Measurements from ENCODE around the gene TTYH2.
A peak's percentile ranks its signal among the peaks of the same experiment; 100 is the strongest.

TTYH2 gene

GRCh38 chr17:74295625-74296547 is 82.5 kb downstream of the TTYH2 start:
- H3K27me3 ChIP-seq (replicated peaks): no peaks in the 10 kb centered on the region
- no peak for TF ChIP-seq CTCF (IDR thresholded peaks at IDR 0.05; ENCODE audit: low read depth, low read length, missing control alignments)
- H3K4me3 ChIP-seq (ENCODE audit: low read depth, low read length): no peak overlapping the region
- no peak for DNase-seq
- no peaks in the 10 kb centered on the region for H3K36me3 ChIP-seq (replicated peaks)
- in situ Hi-C loops (cut with HindIII; ENCODE audit: low pct_ligation_motif_present, low sequenced_read_pairs): no loop called here
- H3K27ac ChIP-seq: no peak overlapping the region

DNA sequence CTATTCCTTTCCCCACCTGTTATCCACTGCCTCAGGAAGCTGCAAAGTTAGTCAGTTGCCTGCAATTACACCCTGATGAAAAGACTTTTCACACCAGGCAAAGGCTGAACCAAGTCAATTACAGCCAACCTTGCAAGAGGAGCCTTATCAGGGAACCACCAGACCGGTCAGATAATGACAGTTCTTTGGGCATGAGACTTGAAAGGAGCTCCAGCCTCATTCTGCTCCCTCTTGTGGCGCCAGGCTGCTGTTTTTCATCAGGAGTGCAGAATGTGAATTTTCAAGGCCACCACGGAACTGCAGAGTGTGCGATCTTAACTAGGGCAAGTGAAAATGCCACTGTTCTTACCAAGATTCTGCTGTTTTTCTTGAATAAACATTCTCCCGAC is 83.2 kb downstream of the TTYH2 start:
- no peaks in the 10 kb centered on the region for H3K27me3 ChIP-seq (replicated peaks)
- no peaks in the 10 kb centered on the region for H3K36me3 ChIP-seq (replicated peaks)
- H3K4me3 ChIP-seq (ENCODE audit: low read depth, low read length): no peak overlapping the region
- in situ Hi-C loops (cut with HindIII; ENCODE audit: low pct_ligation_motif_present, low sequenced_read_pairs): no loop called here
- H3K27ac ChIP-seq: no peak overlapping the region
- peak; percentile 51 for DNase-seq
- peak; percentile 68 for TF ChIP-seq CTCF (IDR thresholded peaks at IDR 0.05; ENCODE audit: low read depth, low read length, missing control alignments)

DNA sequence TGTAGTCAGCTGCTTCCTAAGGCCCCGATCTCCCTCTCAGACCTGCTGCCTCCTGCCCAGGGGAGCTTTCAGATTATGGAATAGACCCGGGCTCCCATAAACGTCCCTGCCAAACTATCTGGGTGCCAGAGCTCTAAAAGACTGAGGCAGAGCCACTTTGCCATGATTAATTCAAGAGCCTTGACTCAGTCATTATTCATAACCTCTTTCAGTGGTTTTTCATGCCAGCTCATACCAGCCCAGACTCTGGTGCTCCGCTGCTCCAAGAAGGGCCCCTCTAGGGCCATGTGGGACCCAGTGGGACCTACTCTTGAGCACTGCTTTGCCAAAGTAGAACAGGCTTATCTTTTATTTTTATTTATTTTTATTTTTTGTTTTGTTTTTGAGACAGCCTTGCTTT is 84.6 kb downstream of the TTYH2 start:
- no peaks in the 10 kb centered on the region for H3K27me3 ChIP-seq (replicated peaks)
- TF ChIP-seq CTCF (IDR thresholded peaks at IDR 0.05; ENCODE audit: low read depth, low read length, missing control alignments): no peak
- DNase-seq: no peak
- no peaks in the 10 kb centered on the region for H3K36me3 ChIP-seq (replicated peaks)
- no peak overlapping the region for H3K27ac ChIP-seq
- H3K4me3 ChIP-seq (ENCODE audit: low read depth, low read length): no peak overlapping the region
- in situ Hi-C loops (cut with HindIII; ENCODE audit: low pct_ligation_motif_present, low sequenced_read_pairs): no loop called here

DNA sequence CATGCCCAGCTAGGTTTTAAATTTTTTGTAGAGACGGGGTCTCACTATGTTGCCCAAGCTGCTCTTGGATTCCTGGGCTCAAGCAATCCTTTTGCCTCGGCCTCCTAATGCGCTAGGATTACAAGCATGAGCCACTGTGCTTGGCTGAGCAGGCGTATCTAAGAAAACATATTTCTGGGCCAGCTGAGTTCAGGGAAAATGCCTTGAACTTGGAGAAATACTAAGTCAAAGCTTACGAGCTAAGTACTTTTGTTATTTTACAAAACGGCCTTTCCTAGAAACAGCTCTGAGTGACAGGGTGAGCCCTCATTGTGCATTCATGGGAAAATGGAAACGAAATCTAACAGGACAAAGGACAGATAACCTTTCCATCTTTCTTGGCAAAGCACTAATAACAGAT is 85.4 kb downstream of the TTYH2 start:
- in situ Hi-C loops (cut with HindIII; ENCODE audit: low pct_ligation_motif_present, low sequenced_read_pairs): no loop called here
- Histone ChIP-seq H3K27ac (no peak overlapping the region), H3K27me3 (replicated peaks) (no peaks in the 10 kb centered on the region), H3K36me3 (replicated peaks) (no peaks in the 10 kb centered on the region), H3K4me3 (ENCODE audit: low read depth, low read length) (no peak overlapping the region)
- no peak for TF ChIP-seq CTCF (IDR thresholded peaks at IDR 0.05; ENCODE audit: low read depth, low read length, missing control alignments)
- DNase-seq: no peak

GRCh38 chr17:74299226-74300009 is 86.0 kb downstream of the TTYH2 start:
- Histone ChIP-seq H3K27me3 (replicated peaks) (no peaks in the 10 kb centered on the region), H3K36me3 (replicated peaks) (no peaks in the 10 kb centered on the region), H3K4me3 (ENCODE audit: low read depth, low read length) (no peak overlapping the region), H3K27ac (no peak overlapping the region)
- TF ChIP-seq CTCF (IDR thresholded peaks at IDR 0.05; ENCODE audit: low read depth, low read length, missing control alignments): no peak
- in situ Hi-C loops (cut with HindIII; ENCODE audit: low pct_ligation_motif_present, low sequenced_read_pairs): no loop called here
- no peak for DNase-seq
